ENCODE results near the gene LPP. TPM values are rescaled to one million over a fixed set of nuclear protein-coding genes. Genes with fewer than 3 reads are reported as not detected.

The LPP gene
- total and polyA plus RNA-seq, 2 of the 4 experiments (the other 2 are of a cell fraction): 16.0 to 130 TPM

DNA sequence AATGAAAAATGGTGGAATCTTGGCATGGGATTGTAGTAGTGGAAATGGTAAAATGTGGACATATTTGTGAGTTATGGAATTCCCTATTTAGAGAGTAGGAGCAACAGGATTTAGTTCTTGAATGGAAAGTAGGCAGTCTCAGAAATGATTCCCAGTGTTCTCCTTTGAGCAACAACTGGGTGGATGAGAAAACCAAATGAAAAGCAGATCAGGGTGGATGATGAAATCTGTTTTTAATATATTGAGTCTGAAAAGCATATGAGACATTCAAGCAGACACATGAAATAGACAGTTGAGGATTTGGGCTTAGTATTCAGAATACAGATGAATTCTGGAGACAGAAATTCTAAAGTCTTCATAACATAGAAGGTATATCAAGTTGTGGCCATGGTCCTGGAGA lies 451.3 kb downstream of the LPP start:
- no peak overlapping the region for H3K14ac ChIP-seq (replicated peaks; ENCODE audit: low read depth, low read length)
- no peak overlapping the region for H4K5ac ChIP-seq (ENCODE audit: low read depth, low read length)
- H3K4me1 ChIP-seq (ENCODE audit: control insufficient read depth, insufficient read depth, low read length): peaks cover 2% of the 10 kb centered on the region; the same call in 1 of the 2 replicates
- ATAC-seq (ENCODE audit: low read depth) (no peak), DNase-seq (no peak)
- no peak overlapping the region for H3K4ac ChIP-seq (ENCODE audit: low read depth, low read length)
- no peak overlapping the region for H3K23ac ChIP-seq (ENCODE audit: low read depth, low read length)
- ChIA-PET POLR2A (ENCODE audit: unreplicated experiment) (no interaction called here), CTCF (interaction anchor here (1.3 kb wide), 1 partner anchor 350 kb away, joined by 3 read pairs; no protein-coding TSS in a partner anchor)
- H3K79me1 ChIP-seq (ENCODE audit: low read depth in 1 of 2, low read length in 2 of 2): peaks cover 43 to 45% of the 10 kb centered on the region in 2 experiments
- no peak overlapping the region for H2BK20ac ChIP-seq (ENCODE audit: low read depth, low read length)
- BruUV-seq (replicated peaks): no TSS peak
- dilution Hi-C loops (cut with HindIII; ENCODE audit: low sequenced_read_pairs, unreplicated experiment): no loop called here
- H4K20me1 ChIP-seq (ENCODE audit: insufficient read depth, low read length): peaks cover 3% of the 10 kb centered on the region; the same call in 1 of the 2 replicates
- H2AK9ac ChIP-seq (replicated peaks; ENCODE audit: low read depth, low read length, poor library complexity): no peak overlapping the region
- no peak overlapping the region for H2AFZ ChIP-seq (replicated peaks; ENCODE audit: low read length, poor library complexity)
- in situ Hi-C loops (cut with MboI; ENCODE audit: low sequenced_read_pairs): no loop called here
- H3K27me3 ChIP-seq (ENCODE audit: control insufficient read depth, insufficient read depth, low read length): no peaks in the 10 kb centered on the region
- no peak overlapping the region for H4K8ac ChIP-seq (ENCODE audit: low read depth in 2 of 2, low read length in 2 of 2)
- H3K4me2 ChIP-seq (ENCODE audit: low read depth, low read length): no peak overlapping the region
- no peak overlapping the region for H2AK5ac ChIP-seq (ENCODE audit: low read depth, low read length)
- H3K9ac ChIP-seq (ENCODE audit: low read depth, low read length): no peak overlapping the region
- H2BK5ac ChIP-seq (ENCODE audit: low read depth, low read length, poor library complexity, severe bottlenecking): no peak overlapping the region
- intact Hi-C loops (cut with micrococcal nuclease): no loop called here
- H4K91ac ChIP-seq (ENCODE audit: insufficient read depth, low read depth, low read length): no peak overlapping the region
- H3K36me3 ChIP-seq (ENCODE audit: control insufficient read depth, insufficient read depth, low read length): peaks cover 14% of the 10 kb centered on the region
- no peak overlapping the region for H3K27ac ChIP-seq (ENCODE audit: insufficient read depth, low read length)
- peaks cover 2% of the 10 kb centered on the region; the same call in 1 of the 2 replicates for H3K9me3 ChIP-seq (ENCODE audit: control insufficient read depth, insufficient read depth, low read length)
- H3K18ac ChIP-seq (ENCODE audit: low read depth, low read length): no peak overlapping the region
- no peak overlapping the region for H3K4me3 ChIP-seq (ENCODE audit: insufficient read depth, low read depth, low read length)
- H2BK15ac ChIP-seq (ENCODE audit: low read depth, low read length): no peak overlapping the region
- H2BK120ac ChIP-seq (ENCODE audit: low read depth, low read length): no peak overlapping the region
- H3K9me1 ChIP-seq (ENCODE audit: insufficient read depth, low read length): peaks cover 9% of the 10 kb centered on the region
- TF ChIP-seq RAD21 (IDR thresholded peaks at IDR 0.05; ENCODE audit: low read length) (no peak), RCOR1 (IDR thresholded peaks at IDR 0.05; ENCODE audit: insufficient replicate concordance, low read length) (no peak), FOS (IDR thresholded peaks at IDR 0.05; ENCODE audit: low read depth, low read length) (no peak), CEBPB (IDR thresholded peaks at IDR 0.05; ENCODE audit: low read depth, low read length) (no peak), CHD1 (IDR thresholded peaks at IDR 0.05; ENCODE audit: low read depth, low read length) (no peak), POLR2A (IDR thresholded peaks at IDR 0.05; ENCODE audit: low read depth, low read length) (no peak), MXI1 (IDR thresholded peaks at IDR 0.05; ENCODE audit: borderline replicate concordance, low read depth, low read length) (no peak), BHLHE40 (IDR thresholded peaks at IDR 0.05; ENCODE audit: low read depth, low read length) (no peak), MAFK (IDR thresholded peaks at IDR 0.05; ENCODE audit: low read depth, low read length) (no peak), MAZ (IDR thresholded peaks at IDR 0.05; ENCODE audit: borderline replicate concordance, low read depth, low read length) (no peak), SMC3 (IDR thresholded peaks at IDR 0.05; ENCODE audit: low read depth, low read length) (no peak), RFX5 (IDR thresholded peaks at IDR 0.05; ENCODE audit: low read depth, low read length) (no peak), NFE2L2 (IDR thresholded peaks at IDR 0.05; ENCODE audit: low read depth, low read length) (no peak)
- TF ChIP-seq, protein P1, sequence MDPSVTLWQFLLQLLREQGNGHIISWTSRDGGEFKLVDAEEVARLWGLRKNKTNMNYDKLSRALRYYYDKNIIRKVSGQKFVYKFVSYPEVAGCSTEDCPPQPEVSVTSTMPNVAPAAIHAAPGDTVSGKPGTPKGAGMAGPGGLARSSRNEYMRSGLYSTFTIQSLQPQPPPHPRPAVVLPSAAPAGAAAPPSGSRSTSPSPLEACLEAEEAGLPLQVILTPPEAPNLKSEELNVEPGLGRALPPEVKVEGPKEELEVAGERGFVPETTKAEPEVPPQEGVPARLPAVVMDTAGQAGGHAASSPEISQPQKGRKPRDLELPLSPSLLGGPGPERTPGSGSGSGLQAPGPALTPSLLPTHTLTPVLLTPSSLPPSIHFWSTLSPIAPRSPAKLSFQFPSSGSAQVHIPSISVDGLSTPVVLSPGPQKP (IDR thresholded peaks at IDR 0.05; ENCODE audit: borderline replicate concordance, low read depth, low read length): no peak
- TF ChIP-seq, protein P2, sequence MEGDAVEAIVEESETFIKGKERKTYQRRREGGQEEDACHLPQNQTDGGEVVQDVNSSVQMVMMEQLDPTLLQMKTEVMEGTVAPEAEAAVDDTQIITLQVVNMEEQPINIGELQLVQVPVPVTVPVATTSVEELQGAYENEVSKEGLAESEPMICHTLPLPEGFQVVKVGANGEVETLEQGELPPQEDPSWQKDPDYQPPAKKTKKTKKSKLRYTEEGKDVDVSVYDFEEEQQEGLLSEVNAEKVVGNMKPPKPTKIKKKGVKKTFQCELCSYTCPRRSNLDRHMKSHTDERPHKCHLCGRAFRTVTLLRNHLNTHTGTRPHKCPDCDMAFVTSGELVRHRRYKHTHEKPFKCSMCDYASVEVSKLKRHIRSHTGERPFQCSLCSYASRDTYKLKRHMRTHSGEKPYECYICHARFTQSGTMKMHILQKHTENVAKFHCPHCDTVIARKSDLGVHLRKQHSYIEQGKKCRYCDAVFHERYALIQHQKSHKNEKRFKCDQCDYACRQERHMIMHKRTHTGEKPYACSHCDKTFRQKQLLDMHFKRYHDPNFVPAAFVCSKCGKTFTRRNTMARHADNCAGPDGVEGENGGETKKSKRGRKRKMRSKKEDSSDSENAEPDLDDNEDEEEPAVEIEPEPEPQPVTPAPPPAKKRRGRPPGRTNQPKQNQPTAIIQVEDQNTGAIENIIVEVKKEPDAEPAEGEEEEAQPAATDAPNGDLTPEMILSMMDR (conservative IDR thresholded peaks at IDR 0.05; ENCODE audit: low read depth, low read length): no peak
- TF ChIP-seq, protein P3, sequence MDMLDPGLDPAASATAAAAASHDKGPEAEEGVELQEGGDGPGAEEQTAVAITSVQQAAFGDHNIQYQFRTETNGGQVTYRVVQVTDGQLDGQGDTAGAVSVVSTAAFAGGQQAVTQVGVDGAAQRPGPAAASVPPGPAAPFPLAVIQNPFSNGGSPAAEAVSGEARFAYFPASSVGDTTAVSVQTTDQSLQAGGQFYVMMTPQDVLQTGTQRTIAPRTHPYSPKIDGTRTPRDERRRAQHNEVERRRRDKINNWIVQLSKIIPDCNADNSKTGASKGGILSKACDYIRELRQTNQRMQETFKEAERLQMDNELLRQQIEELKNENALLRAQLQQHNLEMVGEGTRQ (IDR thresholded peaks at IDR 0.05; ENCODE audit: low read depth, low read length): no peak
- H3K56ac ChIP-seq (ENCODE audit: extremely low read depth, insufficient read depth, low read length): no peak overlapping the region
